ENCODE data around the gene SPAG16.

- TF ChIP-seq CTCF (IDR thresholded peaks at IDR 0.05) (no peak), POLR2AphosphoS5 (IDR thresholded peaks at IDR 0.05) (no peak), POLR2A (IDR thresholded peaks at IDR 0.05) (no peak)
Measured at GRCh38 chr2:214064471-214064870, 780.2 kb downstream of the SPAG16 start.

Measured in breast epithelium (tissue), 3 donors.